ENCODE results near the gene BMERB1.

DNA sequence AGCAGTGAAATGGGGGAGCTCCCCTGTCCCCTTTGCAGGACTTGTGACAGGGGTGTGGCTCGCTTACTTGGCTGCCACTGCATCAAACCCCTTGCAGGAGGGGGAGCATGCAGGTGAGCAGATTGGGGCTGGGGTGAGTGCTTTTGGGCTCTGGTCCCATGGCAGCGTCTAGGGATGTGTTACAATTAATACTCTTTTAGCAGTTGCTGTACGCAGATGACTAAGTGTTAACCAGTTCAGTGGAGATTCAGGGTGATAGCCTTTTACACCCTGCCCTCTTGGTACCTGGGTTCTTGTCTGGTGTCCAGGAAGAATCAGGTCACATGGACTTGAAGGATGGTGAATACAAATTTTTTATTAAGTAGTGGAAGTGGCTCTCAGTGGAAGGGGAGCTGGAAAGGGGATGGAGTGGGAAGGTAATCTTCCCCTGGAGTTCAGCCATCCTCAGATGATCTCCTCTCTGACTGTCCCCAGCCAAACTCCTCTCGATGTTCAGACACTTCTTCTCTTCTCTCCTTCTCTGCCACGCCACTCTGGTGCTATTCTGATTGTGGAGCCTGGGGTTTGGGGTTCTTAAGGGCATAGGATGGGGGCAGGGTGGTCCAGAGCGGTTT is 108.5 kb downstream of the BMERB1 start:
- TF ChIP-seq, protein P1, sequence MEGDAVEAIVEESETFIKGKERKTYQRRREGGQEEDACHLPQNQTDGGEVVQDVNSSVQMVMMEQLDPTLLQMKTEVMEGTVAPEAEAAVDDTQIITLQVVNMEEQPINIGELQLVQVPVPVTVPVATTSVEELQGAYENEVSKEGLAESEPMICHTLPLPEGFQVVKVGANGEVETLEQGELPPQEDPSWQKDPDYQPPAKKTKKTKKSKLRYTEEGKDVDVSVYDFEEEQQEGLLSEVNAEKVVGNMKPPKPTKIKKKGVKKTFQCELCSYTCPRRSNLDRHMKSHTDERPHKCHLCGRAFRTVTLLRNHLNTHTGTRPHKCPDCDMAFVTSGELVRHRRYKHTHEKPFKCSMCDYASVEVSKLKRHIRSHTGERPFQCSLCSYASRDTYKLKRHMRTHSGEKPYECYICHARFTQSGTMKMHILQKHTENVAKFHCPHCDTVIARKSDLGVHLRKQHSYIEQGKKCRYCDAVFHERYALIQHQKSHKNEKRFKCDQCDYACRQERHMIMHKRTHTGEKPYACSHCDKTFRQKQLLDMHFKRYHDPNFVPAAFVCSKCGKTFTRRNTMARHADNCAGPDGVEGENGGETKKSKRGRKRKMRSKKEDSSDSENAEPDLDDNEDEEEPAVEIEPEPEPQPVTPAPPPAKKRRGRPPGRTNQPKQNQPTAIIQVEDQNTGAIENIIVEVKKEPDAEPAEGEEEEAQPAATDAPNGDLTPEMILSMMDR (IDR thresholded peaks at IDR 0.05; ENCODE audit: low read depth, low read length): no peak
- TF ChIP-seq MAX (IDR thresholded peaks at IDR 0.05; ENCODE audit: low read depth, low read length): no peak
- TF ChIP-seq POLR2A (IDR thresholded peaks at IDR 0.05; ENCODE audit: extremely low read depth, insufficient read length): no peak

All from NB4 (cell line).